GM18519 (cell line): Measurements from ENCODE around the gene ATP1A1.

Experiments used
- ATAC-seq: cut with Tn5 transposase; IDR thresholded peaks from one replicate; pipeline ENCODE4 v1.9.1; 2021; ENCODE audit warnings: mild to moderate bottlenecking, moderate library complexity; ENCODE audit not compliant: unreplicated experiment, low FRiP score

Gene ATP1A1

DNA sequence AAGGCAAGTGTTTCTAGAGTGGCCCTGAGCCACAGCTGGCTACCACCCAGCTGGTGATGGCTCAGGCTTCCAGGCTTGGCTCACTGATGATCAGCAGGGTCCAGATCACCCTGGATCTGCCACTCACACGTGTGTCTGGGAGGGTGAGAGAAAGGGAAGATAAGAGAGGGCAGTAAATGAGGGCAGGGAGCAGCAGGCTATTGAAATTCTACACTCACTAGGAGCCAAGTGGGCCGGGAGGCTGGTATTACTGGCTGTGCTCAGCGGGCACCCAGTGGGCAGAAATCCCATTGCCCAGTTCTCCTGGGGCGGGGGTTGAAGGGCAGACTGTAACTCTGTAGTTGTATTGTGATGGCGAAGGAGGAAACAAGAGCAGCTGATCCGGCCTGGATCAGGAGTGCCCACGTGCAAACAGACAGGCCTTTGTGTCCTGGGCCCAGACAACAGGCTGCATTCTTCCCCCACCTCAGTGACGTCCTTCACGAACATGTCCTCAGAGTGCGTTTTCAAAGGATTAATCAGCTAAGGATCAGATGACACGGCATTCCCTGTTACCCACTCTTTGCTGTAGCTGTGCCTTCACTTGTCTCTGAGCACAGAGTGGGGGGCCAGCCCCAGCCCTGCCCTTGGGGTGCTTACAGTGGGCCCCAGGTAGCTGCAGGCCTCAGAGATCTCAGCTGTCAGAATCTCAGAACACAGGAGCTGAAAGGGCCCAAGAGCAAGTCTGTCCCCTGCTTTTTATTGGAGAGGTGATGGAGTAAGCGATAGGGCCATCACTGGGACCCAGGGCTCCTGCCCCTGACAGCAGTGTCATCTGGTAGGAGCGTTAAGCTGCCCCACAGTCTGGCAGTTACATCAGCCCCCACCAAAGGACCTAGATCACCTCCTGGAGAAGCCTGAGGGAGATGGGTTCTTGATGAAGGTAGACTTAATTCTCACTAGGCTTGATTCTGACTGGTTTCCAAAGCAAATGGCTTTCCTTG is 60.5 kb downstream of the ATP1A1 start:
- no peak for ATAC-seq

DNA sequence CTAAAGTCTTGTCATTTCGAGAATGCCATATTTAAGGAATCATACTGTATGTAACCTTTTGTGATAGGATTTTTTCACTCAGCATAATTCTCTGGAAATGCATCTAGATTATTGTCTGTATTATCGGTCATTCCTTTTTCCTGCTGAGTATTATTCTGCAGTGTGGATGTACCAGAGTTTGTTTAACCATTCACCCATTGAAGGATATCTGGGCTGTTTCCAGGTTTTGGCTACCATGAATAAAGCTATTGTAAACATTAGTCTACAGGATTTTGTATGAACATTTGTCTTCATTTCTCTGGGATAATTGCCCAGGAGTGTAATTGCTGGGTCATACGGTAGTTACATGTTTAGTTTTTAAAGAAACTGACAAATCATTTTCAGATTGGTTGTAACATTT is 61.8 kb downstream of the ATP1A1 start:
- no peak for ATAC-seq

- no peak for ATAC-seq
Measured at GRCh38 chr1:116435806-116436610, 63.0 kb downstream of the ATP1A1 start.

GRCh38 chr1:116436611-116436970 is 63.5 kb downstream of the ATP1A1 start:
- no peak for ATAC-seq

- ATAC-seq: no peak
Measured at GRCh38 chr1:116439701-116440100, 66.7 kb downstream of the ATP1A1 start.

DNA sequence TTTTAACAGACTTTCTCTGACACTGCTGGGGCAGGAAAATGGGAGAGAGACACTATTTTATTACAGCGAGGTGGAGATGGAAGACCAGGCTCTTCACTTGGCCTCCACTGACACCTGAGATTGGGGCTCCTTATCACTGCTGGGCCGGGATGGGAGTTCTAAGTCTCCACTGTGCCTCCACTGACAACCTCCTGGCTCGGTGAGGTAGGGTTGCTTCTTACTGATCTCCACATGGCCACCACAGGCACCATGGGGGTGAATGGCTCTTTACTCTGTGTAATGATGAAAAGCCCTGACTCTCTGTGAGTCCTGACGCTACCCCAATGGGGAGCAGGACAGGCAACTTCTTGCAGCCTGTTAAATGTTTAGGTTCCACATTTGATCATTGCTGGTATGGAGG is 67.7 kb downstream of the ATP1A1 start:
- no peak for ATAC-seq

DNA sequence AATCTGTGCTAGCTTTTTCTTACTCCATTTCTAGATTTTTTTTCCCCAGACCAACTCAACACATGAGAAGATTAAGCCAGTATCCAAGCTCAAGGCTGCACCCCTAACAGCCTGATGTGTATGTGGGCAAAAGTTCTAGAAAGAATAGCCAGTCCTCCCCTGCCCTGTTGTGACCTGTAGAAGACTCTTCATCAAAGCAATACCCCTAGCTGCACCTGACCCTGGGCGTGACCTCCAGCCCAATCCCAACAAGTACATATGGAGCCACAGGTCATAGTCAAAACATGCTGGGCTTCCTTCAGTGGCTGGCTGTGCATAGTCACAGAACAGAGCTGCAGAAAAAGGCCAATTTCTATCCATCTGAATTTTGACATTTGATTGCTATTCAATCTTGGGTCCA is 72.5 kb downstream of the ATP1A1 start:
- ATAC-seq: no peak

- no peak for ATAC-seq
Measured at GRCh38 chr1:116446686-116447085, 73.6 kb downstream of the ATP1A1 start.

DNA sequence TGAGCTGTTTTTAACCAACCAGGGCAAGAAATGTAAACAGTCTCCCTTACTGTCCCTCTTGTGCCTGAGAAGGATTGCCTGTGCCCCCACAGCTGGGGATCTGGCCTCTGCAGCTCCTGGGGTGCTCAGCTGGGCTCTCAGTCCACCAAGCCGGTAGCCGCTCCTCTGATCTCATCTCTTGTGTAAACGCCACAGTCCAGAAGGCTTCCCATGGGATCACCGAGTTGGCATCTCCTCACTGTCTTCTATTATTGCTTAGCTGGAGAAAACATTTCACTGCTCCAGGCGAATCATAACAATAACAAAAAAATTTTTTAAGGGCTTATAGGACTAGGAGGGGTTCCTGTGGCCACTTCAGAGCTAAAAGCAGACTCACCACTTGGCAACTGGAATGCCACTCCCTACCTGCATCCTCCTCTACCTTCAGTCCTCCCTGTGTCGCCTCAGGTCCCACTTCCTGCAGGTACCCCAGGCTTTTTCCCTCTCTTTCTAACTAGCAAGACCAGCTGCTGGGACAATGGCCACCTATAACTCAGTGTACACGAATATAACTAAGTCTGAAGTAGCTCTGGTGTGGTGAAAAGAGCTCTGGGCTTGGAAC is 75.8 kb downstream of the ATP1A1 start:
- ATAC-seq: no peak

DNA sequence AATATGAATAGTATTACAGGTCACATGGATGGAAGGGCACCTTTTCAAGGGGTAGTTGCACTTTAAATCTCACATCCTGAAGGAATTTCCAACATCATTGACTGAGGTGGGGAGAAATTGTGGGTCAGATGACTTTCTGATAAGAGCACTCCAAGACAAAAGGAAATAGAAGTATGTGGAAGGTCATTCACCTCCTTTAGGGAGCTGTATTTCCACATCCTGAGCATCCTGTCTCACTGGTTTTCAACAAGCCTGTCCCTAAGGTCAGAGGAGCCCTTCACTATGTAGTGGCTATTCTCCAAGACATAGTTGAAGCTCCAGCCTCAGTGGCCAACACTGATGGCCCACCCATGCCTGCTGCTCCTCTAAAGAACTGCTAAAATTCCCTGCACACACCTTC is 76.5 kb downstream of the ATP1A1 start:
- no peak for ATAC-seq

GRCh38 chr1:116451702-116452101 is 78.7 kb downstream of the ATP1A1 start:
- no peak for ATAC-seq

DNA sequence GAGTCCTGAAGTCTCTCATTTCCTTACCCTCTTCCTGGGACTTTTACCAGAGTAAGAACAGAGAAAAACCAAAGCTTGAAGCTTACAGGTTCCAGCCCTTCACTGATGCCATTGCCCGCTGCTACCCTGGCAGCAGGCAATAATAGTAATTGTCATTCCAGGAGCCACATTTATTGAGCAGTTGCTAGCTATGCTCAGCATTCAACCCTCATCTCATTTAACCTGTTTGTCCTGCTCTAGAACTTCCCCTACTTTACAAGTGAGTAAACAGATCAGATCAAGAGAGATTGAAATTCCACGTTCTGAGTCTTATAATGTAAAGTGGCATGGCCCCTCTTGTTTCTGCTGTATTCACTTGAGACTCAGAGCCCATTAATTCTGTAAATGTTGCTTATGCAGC is 80.4 kb downstream of the ATP1A1 start:
- ATAC-seq: no peak

- ATAC-seq: no peak
Measured at GRCh38 chr1:116453906-116454305, 80.9 kb downstream of the ATP1A1 start.
